Measurements from ENCODE around the gene FYCO1. TPM values are rescaled to one million over a fixed set of nuclear protein-coding genes. Genes with fewer than 3 reads are reported as not detected.

FYCO1 gene
- total and polyA plus RNA-seq, 2 of the 8 experiments (the other 6 are each of a cell fraction or from before 2014, with no cell fraction given), result 4.8 to 10.8 TPM

DNA sequence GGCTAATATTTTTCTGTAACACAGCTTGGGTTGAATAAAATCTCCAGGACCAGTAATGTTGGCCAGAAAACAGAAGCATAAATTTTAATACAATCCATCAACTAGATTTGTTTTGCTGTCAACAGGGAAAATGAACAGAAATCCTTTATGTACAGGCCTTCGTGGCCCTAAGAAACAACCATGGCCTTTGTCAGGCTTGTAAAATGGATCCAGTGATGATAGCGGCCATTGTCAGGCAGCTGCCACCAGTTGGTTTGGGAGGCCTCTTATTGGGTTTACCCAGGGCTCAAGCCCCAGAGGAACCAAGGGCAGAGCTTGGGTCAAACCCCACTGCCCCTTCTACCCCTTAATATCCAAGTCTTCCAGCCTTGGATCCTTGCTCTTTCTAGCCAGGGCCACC, 5.6 kb upstream of the FYCO1 start (continued):
- TF ChIP-seq YY1 (IDR thresholded peaks at IDR 0.05; ENCODE audit: low read depth, low read length), result no peak
- no peak for TF ChIP-seq KDM5A (IDR thresholded peaks at IDR 0.05; ENCODE audit: low read length)
- TF ChIP-seq RXRA (IDR thresholded peaks at IDR 0.05; ENCODE audit: insufficient read depth, low read depth, low read length), result no peak
- TF ChIP-seq SAP30 (IDR thresholded peaks at IDR 0.05; ENCODE audit: insufficient read depth, insufficient replicate concordance, low read length), result no peak
